Natural killer cell (primary cell): Measurements from ENCODE around the gene PROCR. TPM values are rescaled to one million over a fixed set of nuclear protein-coding genes. Genes with fewer than 3 reads are reported as not detected.
A peak's percentile ranks its signal among the peaks of the same experiment; 100 is the strongest.
"Not testable (repeated sequence)": the region's sequence is repeated elsewhere in the genome, so short reads cannot be mapped to it uniquely, and the experiment has no call there.

ENCODE experiments used
- ATAC-seq, 3 donors: fragments of 150-1000 bp in 2 of 3; fragments of 200-7000 bp in 1 of 3; cut with Tn5 transposase; 1 replicate in 1 of 3; 2 replicates in 2 of 3; pipeline ENCODE4 v1.10.0; 2021; ENCODE audit warnings: mild to moderate bottlenecking in 2 of 3, moderate library complexity in 2 of 3
- DNase-seq, 2 donors: peaks; one replicate each; pipeline versions ENCODE4 v3.0.0 to v3.0.0-alpha.2; 2013 to 2021; ENCODE audit warnings: mixed read lengths in 1 of 2
- H3K27ac ChIP-seq: one replicate; pipeline ENCODE4 v1.5.1; 2013; ENCODE audit warnings: mild to moderate bottlenecking, low read length
- H3K27me3 ChIP-seq: one replicate; pipeline ENCODE4 v1.6.1; 2013; ENCODE audit warnings: low read length; ENCODE audit not compliant: control insufficient read depth, insufficient read depth
- H3K36me3 ChIP-seq: one replicate; pipeline ENCODE4 v1.6.1; 2013; ENCODE audit warnings: low read length; ENCODE audit not compliant: control insufficient read depth, insufficient read depth
- H3K4me1 ChIP-seq: one replicate; pipeline ENCODE4 v1.6.1; 2013; ENCODE audit warnings: low read length; ENCODE audit not compliant: control insufficient read depth, insufficient read depth
- H3K4me3 ChIP-seq: one replicate; pipeline ENCODE4 v1.5.1; 2013; ENCODE audit warnings: low read length
- H3K9me3 ChIP-seq: one replicate; pipeline ENCODE4 v1.6.1; 2013; ENCODE audit warnings: low read length; ENCODE audit not compliant: control insufficient read depth, insufficient read depth
- H3K27ac Mint-ChIP-seq, 2 donors: one replicate each; pipeline ENCODE4 v1.8.0; 2022; ENCODE audit warnings: mild to moderate bottlenecking in 2 of 2, mixed read lengths in 2 of 2, moderate library complexity in 1 of 2
- H3K27me3 Mint-ChIP-seq, 2 donors: one replicate each; pipeline ENCODE4 v1.8.0; 2022; ENCODE audit warnings: low read depth in 2 of 2, mixed read lengths in 2 of 2
- H3K36me3 Mint-ChIP-seq: one replicate; pipeline ENCODE4 v1.8.0; 2022; ENCODE audit warnings: mixed read lengths
- H3K4me1 Mint-ChIP-seq, 2 donors: one replicate each; pipeline ENCODE4 v1.8.0; 2022; ENCODE audit warnings: mixed read lengths in 2 of 2
- H3K4me3 Mint-ChIP-seq: one replicate; pipeline ENCODE4 v1.8.0; 2022; ENCODE audit warnings: mild to moderate bottlenecking, moderate library complexity, mixed read lengths
- H3K9me3 Mint-ChIP-seq, 2 donors: one replicate each; pipeline ENCODE4 v1.8.0; 2022; ENCODE audit warnings: mixed read lengths in 2 of 2
- CTCF ChIP-seq: fragments of 200-600 bp; IDR thresholded peaks from one replicate; pipeline ENCODE4 v1.8.0; 2022; ENCODE audit warnings: antibody characterized with exemption
- WGBS: methylation state at CpG from one replicate; pipeline ENCODE4 v1.1.7; 2013; ENCODE audit warnings: missing lambda C conversion rate; ENCODE audit not compliant: insufficient coverage; 5-methylcytosine and 5-hydroxymethylcytosine counted together
- intact Hi-C: fragments of 100-400 bp; cut with micrococcal nuclease; formaldehyde crosslinking; loops from one replicate; pipeline ENCODE4 v1.14.2; 2022
- total RNA-seq, 4 donors: library from RNA; stranded (reverse); fragments of 120-200 nt in 1 of 4; gene quantifications; one replicate each; pipeline versions ENCODE4 v1.2.3 to v1.2.4, GENCODE V29; 2013 to 2022

PROCR gene
- total RNA-seq, 3 donors from 2014 or later (not counting 1 experiment from before 2014, with no cell fraction given): 6.4 to 9.3 (median 6.4) TPM

DNA sequence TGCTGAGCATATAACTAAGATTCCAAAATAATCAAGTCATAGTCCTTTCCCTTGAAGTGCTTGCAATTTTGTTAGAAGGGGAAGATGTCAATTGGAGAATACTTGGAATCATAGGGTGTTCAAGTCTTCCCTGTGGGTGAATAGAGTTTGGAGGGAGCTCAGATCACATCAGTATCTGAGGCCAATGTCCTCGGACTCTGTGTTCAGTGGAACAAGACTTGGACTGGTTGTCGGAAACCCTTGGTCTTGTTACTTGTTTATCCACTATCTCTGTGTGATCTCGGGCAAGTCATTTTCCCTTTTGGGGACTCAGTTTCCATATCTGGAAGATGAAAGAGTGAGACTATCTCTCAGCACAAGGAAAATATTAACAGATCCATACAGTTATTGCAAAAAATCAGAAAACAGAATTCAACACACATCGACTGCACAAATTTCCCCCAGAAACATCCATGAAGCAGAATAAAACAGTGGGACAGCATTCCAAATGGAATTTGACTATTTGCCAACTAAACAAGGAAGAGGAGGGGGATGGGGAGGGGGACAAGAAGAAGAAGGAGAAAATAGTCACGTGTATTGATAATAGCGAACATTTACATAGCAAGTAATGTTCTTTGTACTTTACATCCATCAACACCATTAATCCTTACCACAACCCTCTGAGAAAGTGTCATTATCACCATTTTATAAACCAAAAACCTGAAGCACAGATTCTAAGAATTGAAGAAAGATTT lies 20.9 kb upstream of the PROCR start:
- no peaks in the 10 kb centered on the region for H3K9me3 ChIP-seq
- Mint-ChIP-seq H3K27me3 (no peaks in the 10 kb centered on the region), H3K36me3 (no peaks in the 10 kb centered on the region), H3K9me3 (no peaks in the 10 kb centered on the region), H3K4me3 (no peak overlapping the region), H3K27ac (no peak overlapping the region), H3K4me1 (peaks cover 11 to 24% of the 10 kb centered on the region in 2 donors)
- DNase-seq: no peak
- no peaks in the 10 kb centered on the region for H3K36me3 ChIP-seq
- TF ChIP-seq CTCF: no peak
- H3K4me1 ChIP-seq: peaks cover 18% of the 10 kb centered on the region
- intact Hi-C loops: no loop called here
- no peak overlapping the region for H3K27ac ChIP-seq
- WGBS: 96% methylated on average over 4 of the region's 6 CpGs
- no peaks in the 10 kb centered on the region for H3K27me3 ChIP-seq
- ATAC-seq: no peak
- H3K4me3 ChIP-seq: no peak overlapping the region

DNA sequence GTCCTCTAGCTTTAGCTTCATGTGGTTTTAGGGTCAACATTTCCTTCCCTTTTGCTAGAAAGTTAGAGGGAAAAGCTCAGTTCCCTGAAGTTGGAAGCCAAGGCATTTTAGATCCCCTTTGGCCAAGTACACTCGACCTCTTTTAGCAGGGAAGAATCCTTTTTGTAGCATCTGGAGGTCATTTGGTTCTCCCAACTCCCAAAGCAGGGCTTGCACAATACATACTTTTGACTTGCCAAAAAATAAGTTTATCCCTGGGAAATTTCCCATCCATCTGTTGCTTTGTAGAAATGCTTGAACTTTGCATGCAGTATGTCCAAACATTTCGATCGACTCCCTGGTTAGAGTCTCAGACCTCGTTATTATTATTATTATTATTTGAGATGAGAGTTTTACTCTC lies 20.1 kb upstream of the PROCR start:
- DNase-seq (no peak), ATAC-seq (no peak)
- no peak overlapping the region for H3K4me3 Mint-ChIP-seq
- peaks cover 11 to 17% of the 10 kb centered on the region in 2 donors for H3K4me1 Mint-ChIP-seq
- no peaks in the 10 kb centered on the region for H3K9me3 Mint-ChIP-seq
- no peak overlapping the region for H3K27ac Mint-ChIP-seq
- no peaks in the 10 kb centered on the region for H3K27me3 ChIP-seq
- H3K27me3 Mint-ChIP-seq: no peaks in the 10 kb centered on the region
- no peaks in the 10 kb centered on the region for H3K9me3 ChIP-seq
- WGBS: 84% methylated on average over 3 of the region's 4 CpGs
- no peak overlapping the region for H3K4me3 ChIP-seq
- H3K4me1 ChIP-seq: peaks cover 11% of the 10 kb centered on the region
- no peak for TF ChIP-seq CTCF
- no peaks in the 10 kb centered on the region for H3K36me3 Mint-ChIP-seq
- intact Hi-C loops: no loop called here
- no peak overlapping the region for H3K27ac ChIP-seq
- H3K36me3 ChIP-seq: no peaks in the 10 kb centered on the region

GRCh38 chr20:35155936-35156335 lies 15.9 kb upstream of the PROCR start:
- intact Hi-C loops: no loop called here
- H3K27ac ChIP-seq: no peak overlapping the region
- no peaks in the 10 kb centered on the region for H3K36me3 Mint-ChIP-seq
- no peak for TF ChIP-seq CTCF
- H3K9me3 ChIP-seq: no peaks in the 10 kb centered on the region
- no peak overlapping the region for H3K4me3 Mint-ChIP-seq
- DNase-seq (no peak), ATAC-seq (no peak)
- no peaks in the 10 kb centered on the region for H3K27me3 Mint-ChIP-seq
- H3K4me1 Mint-ChIP-seq: peaks cover 6% of the 10 kb centered on the region in 2 donors
- H3K36me3 ChIP-seq: no peaks in the 10 kb centered on the region
- H3K27ac Mint-ChIP-seq: no peak overlapping the region
- no peaks in the 10 kb centered on the region for H3K9me3 Mint-ChIP-seq
- 75% methylated on average over 1 of the region's 2 CpGs for WGBS
- no peaks in the 10 kb centered on the region for H3K27me3 ChIP-seq
- no peak overlapping the region for H3K4me3 ChIP-seq
- peaks cover 3% of the 10 kb centered on the region for H3K4me1 ChIP-seq

DNA sequence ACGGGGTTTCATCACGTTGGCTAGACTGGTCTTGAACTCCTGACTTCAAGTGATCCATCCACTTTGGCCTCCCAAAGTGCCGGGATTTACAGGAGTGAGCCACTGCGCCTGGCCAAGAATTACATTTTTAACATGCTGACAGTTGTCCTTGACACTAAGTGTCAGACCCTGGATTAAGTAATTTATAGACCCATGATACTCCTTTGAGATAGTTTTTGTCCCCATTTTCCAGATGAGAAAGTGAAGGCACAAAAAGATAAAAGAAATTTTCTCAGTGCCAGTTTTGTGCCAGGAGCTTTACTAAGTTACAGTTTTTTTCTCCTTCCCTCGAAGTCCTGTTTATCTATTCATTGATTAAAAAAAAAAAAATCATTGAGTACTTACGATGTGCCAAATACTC lies 14.9 kb upstream of the PROCR start:
- Mint-ChIP-seq H3K36me3 (no peaks in the 10 kb centered on the region), H3K4me3 (no peak overlapping the region), H3K9me3 (no peaks in the 10 kb centered on the region), H3K27ac (no peak overlapping the region), H3K4me1 (peaks cover 10 to 15% of the 10 kb centered on the region in 2 donors), H3K27me3 (no peaks in the 10 kb centered on the region)
- intact Hi-C loops: no loop called here
- ATAC-seq (no peak), DNase-seq (no peak)
- 94% methylated on average over 5 of the region's 6 CpGs for WGBS
- peaks cover 14% of the 10 kb centered on the region for H3K4me1 ChIP-seq
- H3K9me3 ChIP-seq: no peaks in the 10 kb centered on the region
- H3K36me3 ChIP-seq: no peaks in the 10 kb centered on the region
- no peaks in the 10 kb centered on the region for H3K27me3 ChIP-seq
- no peak for TF ChIP-seq CTCF
- no peak overlapping the region for H3K4me3 ChIP-seq
- H3K27ac ChIP-seq: no peak overlapping the region

- intact Hi-C loops, H3K9me3 ChIP-seq, H3K4me3 ChIP-seq, H3K36me3 Mint-ChIP-seq, H3K9me3 Mint-ChIP-seq, ATAC-seq, H3K27me3 Mint-ChIP-seq, H3K27me3 ChIP-seq, H3K27ac ChIP-seq, DNase-seq, H3K36me3 ChIP-seq: not testable (repeated sequence)
- H3K4me3 Mint-ChIP-seq: peak overlapping the region; percentile 60
- peak overlapping the region; percentile 69 to 92 for H3K27ac Mint-ChIP-seq
- peaks cover 17% of the 10 kb centered on the region for H3K4me1 ChIP-seq
- 97% methylated on average over 5 of the region's 5 CpGs for WGBS
- H3K4me1 Mint-ChIP-seq: peaks cover 21 to 24% of the 10 kb centered on the region in 2 donors
These were observed 11.5 kb upstream of the PROCR start for GRCh38 chr20:35160341-35160740.
